AG04449 (cell line): Measurements from ENCODE around the gene OSBPL6.

ENCODE experiments used
- CTCF ChIA-PET: fragments of 350-600 bp; formaldehyde crosslinking; extraction: SDS; loops from one replicate; lab custom pipeline; 2021; ENCODE audit warnings: antibody characterized with exemption; lab: Yijun Ruan, JAX
- POLR2A ChIA-PET: fragments of 400-600, 350-600 bp; formaldehyde crosslinking; extraction: SDS; loops from one replicate; lab custom pipeline; 2020; ENCODE audit warnings: antibody characterized with exemption, inconsistent platforms; lab: Yijun Ruan, JAX
- DNase-seq: peaks from one replicate; pipeline ENCODE4 v3.0.0-alpha.2; 2010; ENCODE audit warnings: low read depth, low spot score
- H3K4me3 ChIP-seq: 2 replicates; pipeline ENCODE4 v1.5.1; 2011; ENCODE audit warnings: low read depth, mild to moderate bottlenecking, control low read depth, low read length
- TF ChIP-seq, protein P1 (sequence below): IDR thresholded peaks from one replicate; pipeline ENCODE4 v1.5.1; 2011; ENCODE audit warnings: mild to moderate bottlenecking, moderate library complexity, low read length, control low read depth, inconsistent platforms; ENCODE audit not compliant: insufficient read depth; ENCODE audit errors: missing control alignments

Gene OSBPL6

DNA sequence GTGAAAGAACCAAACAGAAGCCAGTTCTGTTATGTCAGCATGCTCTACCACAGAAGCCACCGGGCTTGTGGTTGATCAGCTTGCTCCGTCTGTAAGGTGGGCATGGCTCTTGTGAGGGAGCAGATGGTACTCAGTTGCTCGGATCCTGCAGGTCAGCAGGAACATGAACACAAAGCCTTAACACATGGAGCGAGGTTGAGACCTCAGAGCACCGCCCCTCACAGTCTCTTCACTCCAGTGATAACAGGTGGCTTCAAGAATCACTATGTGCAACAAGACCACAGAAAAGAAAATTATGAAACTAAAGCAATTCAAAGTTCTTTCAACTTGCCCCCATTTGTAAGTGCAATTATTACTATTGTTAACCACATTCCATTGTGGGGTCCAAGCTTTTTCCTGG lies 72.1 kb downstream of the OSBPL6 start:
- ChIA-PET POLR2A (no interaction called here), CTCF (interaction anchor here (0.8 kb wide), 1 partner anchor 63 kb away, joined by 3 read pairs; no protein-coding TSS in a partner anchor)
- no peak for DNase-seq
- TF ChIP-seq, protein P1, sequence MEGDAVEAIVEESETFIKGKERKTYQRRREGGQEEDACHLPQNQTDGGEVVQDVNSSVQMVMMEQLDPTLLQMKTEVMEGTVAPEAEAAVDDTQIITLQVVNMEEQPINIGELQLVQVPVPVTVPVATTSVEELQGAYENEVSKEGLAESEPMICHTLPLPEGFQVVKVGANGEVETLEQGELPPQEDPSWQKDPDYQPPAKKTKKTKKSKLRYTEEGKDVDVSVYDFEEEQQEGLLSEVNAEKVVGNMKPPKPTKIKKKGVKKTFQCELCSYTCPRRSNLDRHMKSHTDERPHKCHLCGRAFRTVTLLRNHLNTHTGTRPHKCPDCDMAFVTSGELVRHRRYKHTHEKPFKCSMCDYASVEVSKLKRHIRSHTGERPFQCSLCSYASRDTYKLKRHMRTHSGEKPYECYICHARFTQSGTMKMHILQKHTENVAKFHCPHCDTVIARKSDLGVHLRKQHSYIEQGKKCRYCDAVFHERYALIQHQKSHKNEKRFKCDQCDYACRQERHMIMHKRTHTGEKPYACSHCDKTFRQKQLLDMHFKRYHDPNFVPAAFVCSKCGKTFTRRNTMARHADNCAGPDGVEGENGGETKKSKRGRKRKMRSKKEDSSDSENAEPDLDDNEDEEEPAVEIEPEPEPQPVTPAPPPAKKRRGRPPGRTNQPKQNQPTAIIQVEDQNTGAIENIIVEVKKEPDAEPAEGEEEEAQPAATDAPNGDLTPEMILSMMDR = no peak
- no peak overlapping the region for H3K4me3 ChIP-seq

DNA sequence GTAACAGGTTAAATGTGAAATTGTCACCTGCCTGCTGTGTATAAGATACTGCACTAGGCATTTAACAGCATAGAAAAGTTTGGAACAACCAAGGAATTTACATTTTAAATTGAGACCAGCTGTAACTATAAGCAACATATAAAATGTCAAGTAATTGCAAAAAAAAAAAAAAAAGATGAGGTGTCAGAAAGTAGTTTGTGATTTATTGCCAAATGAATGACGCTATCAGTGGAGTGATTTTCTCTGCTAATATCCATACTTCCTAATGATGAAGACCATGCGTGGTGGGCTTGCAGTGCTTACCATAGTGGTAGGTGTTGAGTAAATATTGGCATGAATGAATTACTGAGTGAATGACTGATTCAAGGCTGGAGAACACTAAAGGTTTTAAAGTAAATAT lies 73.3 kb downstream of the OSBPL6 start:
- H3K4me3 ChIP-seq = no peak overlapping the region
- DNase-seq = no peak
- TF ChIP-seq, protein P1 = no peak
- CTCF ChIA-PET = interaction anchor here (0.8 to 1.2 kb wide), 3 partner anchors 8 to 16 kb away, joined by 3 to 4 read pairs (median 3); no protein-coding TSS in a partner anchor
- POLR2A ChIA-PET = no interaction called here

DNA sequence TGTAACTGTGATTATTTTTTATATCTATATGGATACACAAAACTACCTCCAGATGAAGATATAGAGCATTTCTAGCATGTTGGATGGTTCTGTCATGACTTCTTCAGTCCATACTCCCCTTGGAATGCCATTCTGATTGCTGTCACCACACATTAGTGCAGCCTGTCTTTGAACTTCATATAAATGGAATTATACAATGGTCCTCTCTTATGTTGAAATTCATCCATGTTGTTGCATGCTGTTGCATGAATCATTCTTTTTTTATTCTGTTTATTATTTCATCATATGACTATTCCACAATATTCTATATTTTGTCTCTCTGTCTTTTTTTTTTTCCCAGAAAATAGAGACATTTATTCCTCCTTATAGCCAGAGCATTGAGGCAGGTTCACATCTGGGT lies 74.1 kb downstream of the OSBPL6 start:
- POLR2A ChIA-PET = no interaction called here
- CTCF ChIA-PET = interaction anchor here (1.6 kb wide), 1 partner anchor 11 kb away, joined by 8 read pairs; no protein-coding TSS in a partner anchor
- TF ChIP-seq, protein P1 = no peak
- no peak for DNase-seq
- H3K4me3 ChIP-seq = no peak overlapping the region

DNA sequence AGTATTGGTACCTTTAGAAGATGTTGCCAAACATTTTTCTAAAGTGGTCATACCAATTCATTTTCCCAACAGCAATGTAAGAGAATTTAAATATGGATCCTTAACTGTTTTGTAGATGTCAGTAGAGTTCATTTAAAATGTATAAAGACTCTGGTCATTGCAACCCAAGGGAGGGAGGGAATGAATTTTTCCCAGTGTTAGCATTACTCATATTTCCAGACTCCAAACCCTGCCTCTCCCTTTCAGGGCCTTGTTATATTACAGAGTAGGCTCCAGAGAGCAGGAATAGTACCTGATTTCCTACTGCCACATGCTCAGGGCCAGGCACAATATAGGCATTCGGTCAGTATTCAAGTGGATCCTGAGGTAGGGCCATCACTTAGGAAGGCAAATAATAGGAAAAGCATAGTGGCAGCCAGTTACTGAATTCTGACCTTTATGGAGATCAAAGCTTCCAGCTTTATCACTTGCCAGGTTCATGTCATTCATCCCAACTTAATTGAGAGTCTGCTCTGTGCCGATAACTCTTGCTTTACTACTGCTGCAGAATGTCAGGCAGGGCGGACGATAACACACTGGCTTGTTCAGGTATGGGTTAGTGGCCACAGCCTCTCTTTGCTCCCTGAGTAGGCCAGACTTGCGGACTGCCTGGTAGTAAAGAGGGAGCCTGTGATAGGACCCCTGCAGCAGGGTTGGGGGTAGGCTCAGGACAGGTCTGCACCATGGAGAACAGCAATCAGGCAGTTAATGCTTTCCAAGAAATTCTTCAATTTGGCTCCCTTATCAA lies 75.3 kb downstream of the OSBPL6 start:
- ChIA-PET CTCF (interaction anchor here (0.5 to 1.6 kb wide), 2 partner anchors 10 to 11 kb away, joined by 3 to 8 read pairs; no protein-coding TSS in a partner anchor), POLR2A (no interaction called here)
- TF ChIP-seq, protein P1 = no peak
- DNase-seq = no peak
- no peak overlapping the region for H3K4me3 ChIP-seq

DNA sequence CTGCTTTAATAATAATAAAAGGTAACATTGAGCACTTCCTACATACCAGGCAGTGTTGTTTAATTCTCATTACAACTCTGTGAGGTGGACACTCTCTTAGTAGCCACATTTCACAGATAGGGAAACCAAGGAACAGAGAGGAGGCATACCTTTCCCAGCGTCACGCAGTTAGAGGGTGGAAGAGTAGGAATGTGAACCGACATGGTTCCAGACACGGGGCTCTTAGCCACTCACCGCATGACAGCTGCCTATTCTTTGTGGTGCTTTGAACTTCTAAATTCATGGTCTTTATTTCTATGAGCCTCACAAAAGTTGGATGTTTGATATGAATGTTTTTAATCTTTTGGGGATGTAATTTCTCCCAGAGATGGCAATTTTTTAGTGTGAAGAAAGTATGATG lies 76.0 kb downstream of the OSBPL6 start:
- no peak overlapping the region for H3K4me3 ChIP-seq
- TF ChIP-seq, protein P1 = no peak
- DNase-seq = no peak
- ChIA-PET CTCF (interaction anchor here (0.5 to 1.1 kb wide), 2 partner anchors 10 to 12 kb away, joined by 3 to 4 read pairs; no protein-coding TSS in a partner anchor), POLR2A (no interaction called here)

DNA sequence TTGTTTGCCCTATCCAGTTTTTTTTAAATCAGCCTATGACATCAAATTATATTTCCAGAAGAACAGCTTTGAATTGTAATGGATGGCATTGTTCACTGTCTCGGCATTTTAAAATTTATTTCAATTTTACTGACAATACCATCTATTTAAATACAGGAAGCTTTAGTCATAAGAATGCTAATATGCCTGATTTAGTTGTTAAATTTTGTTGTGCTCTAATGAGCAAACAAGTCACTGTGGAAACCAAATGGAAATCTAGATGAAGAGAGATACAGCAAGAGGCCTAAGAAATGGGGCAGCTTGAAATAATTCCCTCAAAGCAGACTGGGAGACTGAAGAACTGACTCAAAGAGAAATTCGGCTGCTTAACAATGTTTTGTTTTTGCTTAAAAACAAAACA lies 76.8 kb downstream of the OSBPL6 start:
- ChIA-PET CTCF (interaction anchor here (1.1 kb wide), 1 partner anchor 9 kb away, joined by 4 read pairs; no protein-coding TSS in a partner anchor), POLR2A (no interaction called here)
- no peak for DNase-seq
- no peak overlapping the region for H3K4me3 ChIP-seq
- TF ChIP-seq, protein P1 = no peak
